ENCODE data around the gene PRKACA. TPM values are rescaled to one million over a fixed set of nuclear protein-coding genes. Genes with fewer than 3 reads are reported as not detected.
"Not testable (repeated sequence)": the region's sequence is repeated elsewhere in the genome, so short reads cannot be mapped to it uniquely, and the experiment has no call there.

The PRKACA gene
- total RNA-seq, 1 experiment from 2014 or later = 48.9 TPM

- peaks cover 3% of the 10 kb centered on the region; the same call in 1 of the 2 replicates for H3K4me1 ChIP-seq (replicated peaks)
- DNase-seq (ENCODE audit: low read depth in 1 of 2, low spot score in 2 of 2) = no peak
- peaks cover 4% of the 10 kb centered on the region for H3K27me3 ChIP-seq (replicated peaks)
- no peak overlapping the region for H3K27ac ChIP-seq
- H3K4me3 ChIP-seq = no peak overlapping the region
- no peaks in the 10 kb centered on the region for H3K36me3 ChIP-seq
- H3K9me3 ChIP-seq (replicated peaks) = no peaks in the 10 kb centered on the region
These were observed 62.2 kb downstream of the PRKACA start for GRCh38 chr19:14055396-14055795.

- Histone ChIP-seq H3K4me3 (no peak overlapping the region), H3K27ac (no peak overlapping the region), H3K36me3 (no peaks in the 10 kb centered on the region), H3K9me3 (replicated peaks) (no peaks in the 10 kb centered on the region), H3K4me1 (replicated peaks) (peaks cover 3% of the 10 kb centered on the region; the same call in 1 of the 2 replicates), H3K27me3 (replicated peaks) (peaks cover 4% of the 10 kb centered on the region)
- DNase-seq (ENCODE audit: low read depth in 1 of 2, low spot score in 2 of 2) = no peak
These were observed 62.8 kb downstream of the PRKACA start for GRCh38 chr19:14054721-14055120.

GRCh38 chr19:14054099-14054498 lies 63.5 kb downstream of the PRKACA start:
- Histone ChIP-seq H3K36me3 (no peaks in the 10 kb centered on the region), H3K27me3 (replicated peaks) (peaks cover 4% of the 10 kb centered on the region), H3K4me1 (replicated peaks) (peaks cover 3% of the 10 kb centered on the region; the same call in 1 of the 2 replicates), H3K4me3 (no peak overlapping the region), H3K9me3 (replicated peaks) (no peaks in the 10 kb centered on the region), H3K27ac (no peak overlapping the region)
- DNase-seq (ENCODE audit: low read depth in 1 of 2, low spot score in 2 of 2) = no peak

- peaks cover 4% of the 10 kb centered on the region for H3K27me3 ChIP-seq (replicated peaks)
- H3K4me3 ChIP-seq = no peak overlapping the region
- H3K36me3 ChIP-seq = no peaks in the 10 kb centered on the region
- peaks cover 3% of the 10 kb centered on the region; the same call in 1 of the 2 replicates for H3K4me1 ChIP-seq (replicated peaks)
- DNase-seq (ENCODE audit: low read depth in 1 of 2, low spot score in 2 of 2) = no peak
- no peaks in the 10 kb centered on the region for H3K9me3 ChIP-seq (replicated peaks)
- no peak overlapping the region for H3K27ac ChIP-seq
These were observed 64.1 kb downstream of the PRKACA start for GRCh38 chr19:14053500-14053899.

- Histone ChIP-seq H3K4me1 (replicated peaks) (peaks cover 3% of the 10 kb centered on the region; the same call in 1 of the 2 replicates), H3K4me3 (no peak overlapping the region), H3K27me3 (replicated peaks) (peaks cover 3% of the 10 kb centered on the region), H3K36me3 (no peaks in the 10 kb centered on the region), H3K27ac (no peak overlapping the region), H3K9me3 (replicated peaks) (no peaks in the 10 kb centered on the region)
- DNase-seq (ENCODE audit: low read depth in 1 of 2, low spot score in 2 of 2) = no peak
These were observed 64.5 kb downstream of the PRKACA start for GRCh38 chr19:14053032-14053431.

- Histone ChIP-seq H3K4me1 (replicated peaks) (no peaks in the 10 kb centered on the region), H3K4me3 (no peak overlapping the region), H3K9me3 (replicated peaks) (no peaks in the 10 kb centered on the region), H3K36me3 (no peaks in the 10 kb centered on the region), H3K27me3 (replicated peaks) (no peaks in the 10 kb centered on the region), H3K27ac (no peak overlapping the region)
- no peak for DNase-seq (ENCODE audit: low read depth in 1 of 2, low spot score in 2 of 2)
These were observed 65.1 kb downstream of the PRKACA start for GRCh38 chr19:14052470-14052869.

GRCh38 chr19:14051980-14052379 lies 65.6 kb downstream of the PRKACA start:
- no peaks in the 10 kb centered on the region for H3K4me1 ChIP-seq (replicated peaks)
- DNase-seq (ENCODE audit: low read depth in 1 of 2, low spot score in 2 of 2) = no peak

GRCh38 chr19:14050961-14051360 lies 66.6 kb downstream of the PRKACA start:
- not testable (repeated sequence) for H3K4me1 ChIP-seq (replicated peaks); H3K36me3 ChIP-seq; H3K4me3 ChIP-seq; DNase-seq (ENCODE audit: low read depth in 1 of 2, low spot score in 2 of 2); H3K27ac ChIP-seq; H3K9me3 ChIP-seq (replicated peaks); H3K27me3 ChIP-seq (replicated peaks)

More at GRCh38 chr19:14051980-14052379, 65.6 kb downstream of the PRKACA start:
- Histone ChIP-seq H3K27ac (no peak overlapping the region), H3K9me3 (replicated peaks) (no peaks in the 10 kb centered on the region), H3K4me3 (no peak overlapping the region), H3K27me3 (replicated peaks) (no peaks in the 10 kb centered on the region), H3K36me3 (no peaks in the 10 kb centered on the region)

GRCh38 chr19:14050512-14050911 lies 67.0 kb downstream of the PRKACA start:
- Histone ChIP-seq H3K27ac (no peak overlapping the region), H3K9me3 (replicated peaks) (no peaks in the 10 kb centered on the region), H3K4me3 (no peak overlapping the region), H3K4me1 (replicated peaks) (no peaks in the 10 kb centered on the region), H3K36me3 (no peaks in the 10 kb centered on the region), H3K27me3 (replicated peaks) (no peaks in the 10 kb centered on the region)
- DNase-seq (ENCODE audit: low read depth in 1 of 2, low spot score in 2 of 2) = no peak

GRCh38 chr19:14048443-14049153 lies 69.0 kb downstream of the PRKACA start:
- no peak overlapping the region for H3K4me3 ChIP-seq
- DNase-seq (ENCODE audit: low read depth in 1 of 2, low spot score in 2 of 2) = peak in 1 of 2 experiments; percentile 50
- H3K36me3 ChIP-seq = no peaks in the 10 kb centered on the region
- H3K4me1 ChIP-seq (replicated peaks) = no peaks in the 10 kb centered on the region
- H3K9me3 ChIP-seq (replicated peaks) = no peaks in the 10 kb centered on the region
- H3K27me3 ChIP-seq (replicated peaks) = no peaks in the 10 kb centered on the region
- H3K27ac ChIP-seq = no peak overlapping the region

- H3K4me1 ChIP-seq (replicated peaks); H3K4me3 ChIP-seq; H3K36me3 ChIP-seq; H3K27ac ChIP-seq; DNase-seq (ENCODE audit: low read depth in 1 of 2, low spot score in 2 of 2); H3K27me3 ChIP-seq (replicated peaks); H3K9me3 ChIP-seq (replicated peaks): not testable (repeated sequence)
These were observed 69.7 kb downstream of the PRKACA start for GRCh38 chr19:14047866-14048265.

- not testable (repeated sequence) for H3K36me3 ChIP-seq; H3K9me3 ChIP-seq (replicated peaks); H3K4me1 ChIP-seq (replicated peaks); H3K27me3 ChIP-seq (replicated peaks); H3K4me3 ChIP-seq
- peak; percentile 60 to 61 for DNase-seq (ENCODE audit: low read depth in 1 of 2, low spot score in 2 of 2)
- H3K27ac ChIP-seq = peak overlapping the region; percentile 44; the same call in 1 of the 2 replicates
These were observed 74.6 kb downstream of the PRKACA start for GRCh38 chr19:14042659-14043608.

Data from SJSA1 (cell line).